ENCODE results near the gene JAZF1. TPM values are rescaled to one million over a fixed set of nuclear protein-coding genes. Genes with fewer than 3 reads are reported as not detected.

Gene JAZF1
- total RNA-seq, 1 experiment from 2014 or later = 0.90 TPM

GRCh38 chr7:28128608-28129007 is 52.0 kb downstream of the JAZF1 start:
- no peak overlapping the region for H2AFZ ChIP-seq
- CTCF ChIA-PET = no interaction called here
- no peak for DNase-seq
- POLR2A ChIA-PET (ENCODE audit: unreplicated experiment) = no interaction called here
- peaks cover 4% of the 10 kb centered on the region for H3K9me2 ChIP-seq (ENCODE audit: insufficient read depth)
- H3K9me3 ChIP-seq (ENCODE audit: insufficient read depth, low read depth) = no peaks in the 10 kb centered on the region
- TF ChIP-seq CTCF (conservative IDR thresholded peaks at IDR 0.05) (no peak), EZH2 (IDR thresholded peaks at IDR 0.05; ENCODE audit: low read depth) (no peak)
- no peak overlapping the region for H3K4me2 ChIP-seq
- H3F3A ChIP-seq (ENCODE audit: insufficient read depth, low read depth) = no peaks in the 10 kb centered on the region
- H3K27ac ChIP-seq = no peak overlapping the region
- intact Hi-C loops (cut with micrococcal nuclease; ENCODE audit: unreplicated experiment) = no loop called here
- no peaks in the 10 kb centered on the region for H4K20me1 ChIP-seq (ENCODE audit: insufficient read depth)
- no peaks in the 10 kb centered on the region for H3K36me3 ChIP-seq (ENCODE audit: low read depth)
- H3K27me3 ChIP-seq (ENCODE audit: insufficient read depth, low read depth) = no peaks in the 10 kb centered on the region
- no peaks in the 10 kb centered on the region for H3K4me1 ChIP-seq (replicated peaks; ENCODE audit: insufficient read depth)
- no peak overlapping the region for H3K4me3 ChIP-seq
- no peaks in the 10 kb centered on the region for H3K79me2 ChIP-seq (ENCODE audit: low read depth)
- BruUV-seq (replicated peaks) = no TSS peak

DNA sequence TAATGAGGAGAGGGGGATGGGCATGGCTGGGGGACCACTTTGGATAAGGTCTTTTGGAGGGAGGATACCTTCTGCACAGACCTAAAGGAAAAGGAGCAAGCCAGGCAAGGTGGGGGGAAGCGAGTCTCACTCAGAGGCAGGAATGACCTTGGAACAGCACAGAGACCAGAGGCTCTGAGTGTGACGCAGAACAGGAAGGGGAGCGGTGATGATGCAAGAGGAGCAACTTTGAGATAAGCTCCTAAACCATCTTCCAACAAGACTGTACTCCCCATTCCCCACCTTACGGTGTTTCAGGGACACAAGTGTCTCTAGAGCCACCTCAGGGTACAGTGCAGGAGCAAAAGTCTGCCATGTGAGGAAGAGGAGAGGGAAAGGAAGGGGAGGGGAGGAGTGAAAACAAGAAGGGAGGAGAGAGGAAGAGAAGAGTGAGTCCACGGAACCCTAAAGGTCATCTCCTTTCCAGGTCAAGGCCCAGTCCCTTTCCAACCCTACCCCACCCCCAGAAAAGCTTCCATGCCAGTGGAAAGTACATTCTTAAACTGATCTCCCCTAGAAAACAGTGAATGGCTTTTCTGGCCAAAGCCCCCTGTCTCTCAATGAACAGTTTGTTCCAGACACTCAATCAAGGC is 54.1 kb downstream of the JAZF1 start:
- no TSS peak for BruUV-seq (replicated peaks)
- no peak overlapping the region for H2AFZ ChIP-seq
- no peak overlapping the region for H3K27ac ChIP-seq
- H3F3A ChIP-seq (ENCODE audit: insufficient read depth, low read depth) = no peaks in the 10 kb centered on the region
- DNase-seq = no peak
- H3K4me3 ChIP-seq = no peak overlapping the region
- H3K36me3 ChIP-seq (ENCODE audit: low read depth) = no peaks in the 10 kb centered on the region
- intact Hi-C loops (cut with micrococcal nuclease; ENCODE audit: unreplicated experiment) = no loop called here
- H3K4me1 ChIP-seq (replicated peaks; ENCODE audit: insufficient read depth) = no peaks in the 10 kb centered on the region
- no peaks in the 10 kb centered on the region for H4K20me1 ChIP-seq (ENCODE audit: insufficient read depth)
- no peaks in the 10 kb centered on the region for H3K9me3 ChIP-seq (ENCODE audit: insufficient read depth, low read depth)
- TF ChIP-seq CTCF (conservative IDR thresholded peaks at IDR 0.05) (no peak), EZH2 (IDR thresholded peaks at IDR 0.05; ENCODE audit: low read depth) (no peak)
- no peak overlapping the region for H3K4me2 ChIP-seq
- ChIA-PET CTCF (no interaction called here), POLR2A (ENCODE audit: unreplicated experiment) (no interaction called here)
- H3K9me2 ChIP-seq (ENCODE audit: insufficient read depth) = peaks cover 4% of the 10 kb centered on the region; the same call in 1 of the 2 replicates
- H3K79me2 ChIP-seq (ENCODE audit: low read depth) = no peaks in the 10 kb centered on the region
- H3K27me3 ChIP-seq (ENCODE audit: insufficient read depth, low read depth) = no peaks in the 10 kb centered on the region

DNA sequence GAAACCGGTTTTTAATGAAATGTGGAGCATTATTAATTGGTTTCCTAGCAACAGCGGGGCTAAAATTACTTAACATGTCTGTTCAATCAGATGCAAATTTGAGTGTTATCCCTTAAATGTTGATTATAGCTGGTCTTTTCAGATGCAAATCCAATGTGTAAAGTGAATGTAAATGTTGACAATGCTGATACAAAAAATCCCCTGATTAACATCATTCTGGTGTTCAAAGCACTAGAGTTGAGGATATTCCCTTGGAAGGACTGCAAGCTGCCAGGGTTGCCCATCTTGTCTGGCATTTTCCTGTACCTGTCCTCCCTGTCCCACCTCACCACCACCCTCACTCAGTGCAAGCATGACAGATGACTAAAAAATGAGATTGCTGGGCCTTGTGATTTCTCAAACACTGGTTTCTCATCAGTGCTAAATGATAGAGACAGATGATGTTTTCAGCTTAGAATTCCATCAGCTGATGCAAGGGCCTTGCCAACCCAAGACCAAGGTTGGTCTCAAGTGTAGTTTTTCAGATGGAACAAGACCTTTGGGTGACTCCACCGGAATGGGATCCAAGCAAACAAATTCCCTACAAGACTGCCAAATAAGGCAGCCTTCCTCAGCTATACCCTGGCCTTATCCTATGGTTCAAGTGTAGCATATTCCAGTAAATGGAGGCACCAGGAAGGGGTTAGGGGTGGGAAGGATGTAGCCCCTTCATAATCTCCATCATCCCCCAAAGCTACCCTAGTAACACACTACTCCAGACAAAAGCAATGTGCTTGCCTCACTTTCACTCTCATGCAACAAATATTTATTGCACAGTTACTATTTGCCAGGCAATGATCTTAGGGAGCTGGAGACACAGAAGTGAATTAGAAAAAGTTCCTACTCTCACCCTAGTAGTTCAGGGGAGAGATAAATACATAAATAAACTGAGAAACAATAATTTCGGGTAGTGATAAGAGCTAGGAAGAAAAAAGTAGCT is 54.9 kb downstream of the JAZF1 start:
- ChIA-PET CTCF (no interaction called here), POLR2A (ENCODE audit: unreplicated experiment) (no interaction called here)
- H3K36me3 ChIP-seq (ENCODE audit: low read depth) = no peaks in the 10 kb centered on the region
- TF ChIP-seq EZH2 (IDR thresholded peaks at IDR 0.05; ENCODE audit: low read depth) = no peak
- no peak for TF ChIP-seq CTCF (conservative IDR thresholded peaks at IDR 0.05)
- H3K27ac ChIP-seq = no peak overlapping the region
- H3K4me1 ChIP-seq (replicated peaks; ENCODE audit: insufficient read depth) = no peaks in the 10 kb centered on the region
- no peaks in the 10 kb centered on the region for H4K20me1 ChIP-seq (ENCODE audit: insufficient read depth)
- no peak overlapping the region for H2AFZ ChIP-seq
- H3K4me3 ChIP-seq = no peak overlapping the region
- H3K27me3 ChIP-seq (ENCODE audit: insufficient read depth, low read depth) = no peaks in the 10 kb centered on the region
- intact Hi-C loops (cut with micrococcal nuclease; ENCODE audit: unreplicated experiment) = no loop called here
- no peak overlapping the region for H3K4me2 ChIP-seq
- H3K9me2 ChIP-seq (ENCODE audit: insufficient read depth) = peaks cover 2% of the 10 kb centered on the region; the same call in 1 of the 2 replicates
- no peaks in the 10 kb centered on the region for H3K9me3 ChIP-seq (ENCODE audit: insufficient read depth, low read depth)
- no peaks in the 10 kb centered on the region for H3K79me2 ChIP-seq (ENCODE audit: low read depth)
- no peaks in the 10 kb centered on the region for H3F3A ChIP-seq (ENCODE audit: insufficient read depth, low read depth)
- no peak for DNase-seq
- no TSS peak for BruUV-seq (replicated peaks)

Data from PC-9 (cell line).